ENCODE measurements around the gene TSPAN4. TPM values are rescaled to one million over a fixed set of nuclear protein-coding genes. Genes with fewer than 3 reads are reported as not detected.

Gene TSPAN4
- total and polyA plus RNA-seq, 2 of the 13 experiments (the other 11 are each of a cell fraction or from before 2014, with no cell fraction given) = 31.7 to 68.3 TPM

DNA sequence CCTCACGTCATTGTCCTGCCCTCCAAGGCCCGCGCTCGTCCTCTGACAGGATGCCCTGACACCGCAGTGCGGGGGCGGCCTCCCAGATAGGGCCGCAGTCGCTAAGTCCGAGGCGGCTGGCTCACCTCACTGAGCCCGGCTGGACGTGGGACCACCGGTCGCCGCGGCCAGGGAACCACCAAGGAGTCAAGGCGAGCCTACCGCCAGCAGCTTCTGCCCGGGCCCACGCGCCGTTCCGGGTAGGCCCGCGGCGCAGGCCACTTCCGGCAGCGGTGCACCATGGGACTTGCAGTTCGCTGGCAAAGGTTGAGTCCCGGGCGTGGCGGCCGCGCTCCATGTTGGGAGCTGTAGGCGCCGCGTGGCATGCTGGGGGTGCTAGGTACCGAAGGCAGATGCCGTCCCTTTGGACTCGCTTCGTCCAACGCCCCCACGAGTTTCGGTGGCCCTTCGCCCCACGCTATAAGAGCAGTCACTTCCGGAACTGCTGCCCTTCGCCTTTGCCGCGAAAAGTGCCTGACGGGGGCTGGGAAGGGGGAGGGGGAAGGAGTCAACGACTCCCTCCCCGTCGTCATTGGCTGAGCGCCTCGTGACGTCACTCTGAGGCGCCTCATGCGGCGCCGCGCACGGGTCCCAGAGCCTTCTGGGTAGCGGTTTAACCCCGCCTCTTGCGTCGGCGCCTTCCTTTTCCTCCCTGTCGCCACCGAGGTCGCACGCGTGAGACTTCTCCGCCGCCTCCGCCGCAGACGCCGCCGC is 33.2 kb upstream of the TSPAN4 start, which contains the start of gene RPLP2 (continued):
- TF ChIP-seq GPN1 (CRISPR knock-in tag; IDR thresholded peaks at IDR 0.05; ENCODE audit: borderline replicate concordance) = no peak
- no peak for TF ChIP-seq ZNF234 (CRISPR knock-in tag; conservative IDR thresholded peaks at IDR 0.05)
- TF ChIP-seq ZBTB7A (CRISPR knock-in tag; IDR thresholded peaks at IDR 0.05) = peak; percentile 48; the same call in 1 of the 2 replicates
- no peak for TF ChIP-seq BCLAF1 (IDR thresholded peaks at IDR 0.05)
- no peak for TF ChIP-seq ZFP36 (IDR thresholded peaks at IDR 0.05; ENCODE audit: borderline replicate concordance, low read depth, low read length, partially characterized antibody)
- TF ChIP-seq, protein P1, sequence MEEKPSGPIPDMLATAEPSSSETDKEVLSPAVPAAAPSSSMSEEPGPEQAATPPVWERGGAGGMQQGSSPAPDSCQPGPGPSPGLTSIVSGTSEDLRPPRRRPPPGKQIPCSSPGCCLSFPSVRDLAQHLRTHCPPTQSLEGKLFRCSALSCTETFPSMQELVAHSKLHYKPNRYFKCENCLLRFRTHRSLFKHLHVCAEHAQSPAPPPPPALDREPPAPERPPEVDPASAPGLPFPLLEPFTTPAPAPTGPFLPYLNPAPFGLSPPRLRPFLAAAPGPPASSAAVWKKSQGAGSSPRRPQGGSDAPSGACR (CRISPR knock-in tag; IDR thresholded peaks at IDR 0.05) = no peak; the same call in 1 of the 2 replicates
- no peak for TF ChIP-seq ZNF775 (CRISPR knock-in tag; IDR thresholded peaks at IDR 0.05; ENCODE audit: borderline replicate concordance)
- TF ChIP-seq, protein P2, sequence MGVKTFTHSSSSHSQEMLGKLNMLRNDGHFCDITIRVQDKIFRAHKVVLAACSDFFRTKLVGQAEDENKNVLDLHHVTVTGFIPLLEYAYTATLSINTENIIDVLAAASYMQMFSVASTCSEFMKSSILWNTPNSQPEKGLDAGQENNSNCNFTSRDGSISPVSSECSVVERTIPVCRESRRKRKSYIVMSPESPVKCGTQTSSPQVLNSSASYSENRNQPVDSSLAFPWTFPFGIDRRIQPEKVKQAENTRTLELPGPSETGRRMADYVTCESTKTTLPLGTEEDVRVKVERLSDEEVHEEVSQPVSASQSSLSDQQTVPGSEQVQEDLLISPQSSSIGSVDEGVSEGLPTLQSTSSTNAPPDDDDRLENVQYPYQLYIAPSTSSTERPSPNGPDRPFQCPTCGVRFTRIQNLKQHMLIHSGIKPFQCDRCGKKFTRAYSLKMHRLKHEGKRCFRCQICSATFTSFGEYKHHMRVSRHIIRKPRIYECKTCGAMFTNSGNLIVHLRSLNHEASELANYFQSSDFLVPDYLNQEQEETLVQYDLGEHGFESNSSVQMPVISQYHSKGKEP (CRISPR knock-in tag; IDR thresholded peaks at IDR 0.05) = no peak; the same call in 1 of the 2 replicates
- TF ChIP-seq HOXA3 (CRISPR knock-in tag; IDR thresholded peaks at IDR 0.05) = peak; percentile 93
- TF ChIP-seq ZBTB14 (CRISPR knock-in tag; IDR thresholded peaks at IDR 0.05) = peak; percentile 74
- no peak for TF ChIP-seq EHMT2 (IDR thresholded peaks at IDR 0.05; ENCODE audit: borderline replicate concordance, low read depth, low read length)
- peak; percentile 80 for TF ChIP-seq RFX5 (IDR thresholded peaks at IDR 0.05; ENCODE audit: low read depth, low read length)
- peak; percentile 62; the same call in 1 of the 2 replicates for TF ChIP-seq ZNF749 (CRISPR knock-in tag; IDR thresholded peaks at IDR 0.05; ENCODE audit: borderline replicate concordance)
- TF ChIP-seq NONO (IDR thresholded peaks at IDR 0.05) = no peak
- peak; percentile 88 for TF ChIP-seq NONO (CRISPR knock-in tag; conservative IDR thresholded peaks at IDR 0.05)
- peak; percentile 63 for TF ChIP-seq BCL6 (CRISPR knock-in tag; IDR thresholded peaks at IDR 0.05)
- no peak; the same call in 1 of the 2 replicates for TF ChIP-seq ZMYM4 (CRISPR knock-in tag; IDR thresholded peaks at IDR 0.05)
- TF ChIP-seq ZNF878 (CRISPR knock-in tag; IDR thresholded peaks at IDR 0.05) = no peak
- TF ChIP-seq, protein P3, sequence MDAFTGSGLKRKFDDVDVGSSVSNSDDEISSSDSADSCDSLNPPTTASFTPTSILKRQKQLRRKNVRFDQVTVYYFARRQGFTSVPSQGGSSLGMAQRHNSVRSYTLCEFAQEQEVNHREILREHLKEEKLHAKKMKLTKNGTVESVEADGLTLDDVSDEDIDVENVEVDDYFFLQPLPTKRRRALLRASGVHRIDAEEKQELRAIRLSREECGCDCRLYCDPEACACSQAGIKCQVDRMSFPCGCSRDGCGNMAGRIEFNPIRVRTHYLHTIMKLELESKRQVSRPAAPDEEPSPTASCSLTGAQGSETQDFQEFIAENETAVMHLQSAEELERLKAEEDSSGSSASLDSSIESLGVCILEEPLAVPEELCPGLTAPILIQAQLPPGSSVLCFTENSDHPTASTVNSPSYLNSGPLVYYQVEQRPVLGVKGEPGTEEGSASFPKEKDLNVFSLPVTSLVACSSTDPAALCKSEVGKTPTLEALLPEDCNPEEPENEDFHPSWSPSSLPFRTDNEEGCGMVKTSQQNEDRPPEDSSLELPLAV (CRISPR knock-in tag; conservative IDR thresholded peaks at IDR 0.05; ENCODE audit: low read depth) = no peak
- TF ChIP-seq, protein P4, sequence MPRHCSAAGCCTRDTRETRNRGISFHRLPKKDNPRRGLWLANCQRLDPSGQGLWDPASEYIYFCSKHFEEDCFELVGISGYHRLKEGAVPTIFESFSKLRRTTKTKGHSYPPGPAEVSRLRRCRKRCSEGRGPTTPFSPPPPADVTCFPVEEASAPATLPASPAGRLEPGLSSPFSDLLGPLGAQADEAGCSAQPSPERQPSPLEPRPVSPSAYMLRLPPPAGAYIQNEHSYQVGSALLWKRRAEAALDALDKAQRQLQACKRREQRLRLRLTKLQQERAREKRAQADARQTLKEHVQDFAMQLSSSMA (CRISPR knock-in tag; IDR thresholded peaks at IDR 0.05) = peak; percentile 54; the same call in 1 of the 2 replicates
